ENCODE data around the gene KHK. TPM values are rescaled to one million over a fixed set of nuclear protein-coding genes. Genes with fewer than 3 reads are reported as not detected.

Gene KHK
- total RNA-seq, result 1.2 and 2.0 TPM in 2 replicates

GRCh38 chr2:27086724-27087593, at the start of gene KHK:
Gene KHK (plus strand): TSS chr2:27086772. CDS start chr2:27087260, 488 bp downstream.

GRCh38 chr2:27050996-27051901, 35.3 kb upstream of the KHK start, which contains the start of gene AGBL5:
Gene AGBL5 (plus strand): TSS chr2:27051668. CDS start chr2:27052959, 1,291 bp downstream.

GRCh38 chr2:27071277-27071989, 15.1 kb upstream of the KHK start, which contains the start of gene OST4:
Gene OST4 (minus strand): TSS chr2:27071654.

GRCh38 chr2:27078267-27079194, 8.0 kb upstream of the KHK start, which contains the start of gene EMILIN1:
Gene EMILIN1 (plus strand): TSS chr2:27078615. CDS start chr2:27079066, 451 bp downstream.

GRCh38 chr2:27118525-27119329, 32.2 kb downstream of the KHK start, which contains the start of gene CGREF1:
Gene CGREF1 (minus strand): TSS chr2:27119128. CDS start chr2:27104366, 14,762 bp downstream.

GRCh38 chr2:27123302-27124150, 37.0 kb downstream of the KHK start, which contains the start of gene ABHD1:
Gene ABHD1 (plus strand): TSS chr2:27123815. CDS start chr2:27123949, 134 bp downstream.

GRCh38 chr2:27133905-27134780, 47.6 kb downstream of the KHK start, which contains the start of gene PREB:
Gene PREB (minus strand): TSS chr2:27134636. CDS start chr2:27134421, 215 bp downstream.

GRCh38 chr2:27139310-27139709, 52.7 kb downstream of the KHK start, which contains the start of gene PRR30:
Gene PRR30 (minus strand): TSS chr2:27139410. CDS start chr2:27138329, 1,081 bp downstream.

GRCh38 chr2:27148801-27149439, 62.3 kb downstream of the KHK start, which contains the start of gene TCF23:
Gene TCF23 (plus strand): TSS chr2:27149004. CDS start chr2:27149134, 130 bp downstream.

Other genes with a start within 250 kb of the KHK start
- gene DPYSL5, start 238.6 kb upstream of the KHK start, total RNA-seq, result not detected in 2 replicates
- 0.90 and 1.5 TPM in 2 replicates for gene MAPRE3, start 116.1 kb upstream of the KHK start, total RNA-seq
- gene TMEM214, start 53.8 kb upstream of the KHK start, total RNA-seq, result 18.4 and 27.4 TPM in 2 replicates
- 12.3 and 17.1 TPM in 2 replicates for gene AGBL5, start 35.1 kb upstream of the KHK start, total RNA-seq
- gene OST4, start 15.1 kb upstream of the KHK start, total RNA-seq, result 410 and 546 TPM in 2 replicates
- gene EMILIN1, start 8.2 kb upstream of the KHK start, total RNA-seq, result 0.90 and 11.1 TPM in 2 replicates
- 1.2 and 4.3 TPM in 2 replicates for gene CGREF1, start 32.4 kb downstream of the KHK start, total RNA-seq
- under 0.01 TPM in 1 of 2 replicates, not detected in the other for gene ABHD1, start 37.0 kb downstream of the KHK start, total RNA-seq
- gene PREB, start 47.9 kb downstream of the KHK start, total RNA-seq, result 44.8 and 50.9 TPM in 2 replicates
- not detected in 2 replicates for gene PRR30, start 52.6 kb downstream of the KHK start, total RNA-seq
- not detected in 2 replicates for gene TCF23, start 62.2 kb downstream of the KHK start, total RNA-seq
- gene ATRAID, start 125.3 kb downstream of the KHK start, total RNA-seq, result 94.9 and 128 TPM in 2 replicates
- 19.7 and 27.9 TPM in 2 replicates for gene SLC5A6, start 125.5 kb downstream of the KHK start, total RNA-seq
- gene CAD, start 130.6 kb downstream of the KHK start, total RNA-seq, result 46.6 and 50.3 TPM in 2 replicates
- not detected in 2 replicates for gene SLC30A3, start 176.3 kb downstream of the KHK start, total RNA-seq
- gene DNAJC5G, start 188.7 kb downstream of the KHK start, total RNA-seq, result not detected in 2 replicates
- not detected in 2 replicates for gene TRIM54, start 195.7 kb downstream of the KHK start, total RNA-seq
- 0.09 and 0.19 TPM in 2 replicates for gene UCN, start 221.7 kb downstream of the KHK start, total RNA-seq
- 28.9 and 40.7 TPM in 2 replicates for gene MPV17, start 236.3 kb downstream of the KHK start, total RNA-seq